Activated CD4-positive, alpha-beta T cell treated with anti-CD3 and anti-CD28 coated beads, Interleukin-2, amount 50 U/mL, for 16 hours (primary cell): ENCODE measurements around the gene SEC14L3.

Source experiments
- DNase-seq: peaks from one replicate; pipeline ENCODE4 v3.0.0-alpha.2; 2020

SEC14L3 gene

DNA sequence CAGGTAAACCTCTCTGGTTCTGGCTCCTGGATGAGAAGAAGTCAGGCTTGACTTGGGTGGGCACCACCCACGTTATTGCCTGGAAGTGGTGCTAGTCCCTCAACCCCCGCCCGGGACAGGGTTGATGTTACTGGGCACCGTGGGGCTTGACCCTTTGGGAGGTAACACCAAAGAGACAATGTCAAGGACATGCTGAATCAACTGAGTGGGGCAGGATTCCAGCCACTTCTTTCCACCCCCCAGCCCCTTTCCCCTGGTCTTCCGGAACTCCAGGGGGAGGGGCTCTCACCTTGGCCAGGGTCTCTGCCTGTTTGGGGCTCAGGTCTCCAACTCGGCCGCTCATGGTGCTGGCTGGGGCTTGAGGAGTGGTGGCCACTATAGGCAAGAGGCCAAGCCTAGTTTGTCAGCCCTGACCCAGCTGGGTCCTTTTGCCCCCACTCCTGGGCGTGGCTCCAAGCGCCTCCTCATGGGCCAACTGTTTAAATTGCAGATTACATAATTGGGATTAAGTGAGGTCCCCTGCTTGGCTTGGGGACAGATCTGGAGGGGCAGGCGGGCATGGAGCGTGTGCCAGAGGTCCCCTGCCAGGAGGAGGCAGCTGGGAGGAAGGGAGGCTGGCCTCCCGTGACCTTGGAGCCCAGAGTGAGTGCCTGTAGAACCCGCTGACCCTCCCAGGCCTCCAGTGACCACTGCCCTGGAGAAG is at the start of gene SEC14L3:
SEC14L3 (minus strand) TSS at position 402 of the 703 bp plus-strand sequence; CDS start at position 343, 59 bp downstream.
- DNase-seq: no peak

DNA sequence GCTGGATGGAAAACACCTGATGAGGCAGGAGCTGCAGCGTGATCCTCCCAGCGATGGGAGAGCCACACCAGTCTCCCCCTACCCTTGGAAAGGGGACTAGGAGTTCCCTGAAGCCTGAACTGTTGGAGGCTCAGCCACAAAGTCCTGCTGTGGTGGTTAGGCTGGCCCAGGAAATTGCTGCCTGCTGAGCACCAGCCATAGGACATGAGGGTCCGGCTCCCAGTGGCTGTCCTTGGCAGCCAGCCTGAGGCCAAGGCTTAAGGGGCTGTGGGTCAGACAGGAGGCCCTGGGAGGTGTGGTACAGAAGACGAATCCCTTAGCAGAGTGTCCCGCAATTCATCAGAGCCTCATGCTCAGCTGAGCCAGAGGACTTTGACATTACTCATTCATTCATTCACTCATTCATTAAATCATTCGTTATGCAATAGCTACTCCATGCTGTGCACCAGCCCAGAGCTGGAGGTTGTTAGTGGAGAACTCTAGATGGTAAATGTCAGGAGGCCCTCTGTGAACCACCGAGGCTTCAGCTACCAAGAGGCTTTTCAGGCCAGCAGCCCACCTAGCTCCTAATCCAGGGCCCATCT is 48.1 kb upstream of the SEC14L3 start:
- no peak for DNase-seq

DNA sequence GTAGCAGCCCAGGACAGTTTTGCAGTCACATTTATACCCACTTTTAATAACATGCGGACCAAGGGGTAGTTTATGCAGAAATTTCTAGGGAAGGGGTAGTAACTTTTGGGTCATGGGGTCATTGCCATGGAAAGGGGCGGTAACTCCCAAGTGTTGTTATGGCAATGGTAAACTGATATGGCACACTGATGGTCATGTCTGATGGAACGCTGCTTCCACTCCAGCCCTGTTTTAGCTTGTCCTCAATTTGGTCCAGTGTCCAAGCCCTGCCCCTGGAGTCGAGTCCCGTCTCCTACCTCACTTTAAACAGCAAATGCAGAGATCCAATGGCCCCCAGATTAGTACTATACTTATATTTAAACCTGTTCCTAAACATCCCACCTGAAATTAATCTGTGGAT is 44.9 kb upstream of the SEC14L3 start:
- no peak for DNase-seq

DNA sequence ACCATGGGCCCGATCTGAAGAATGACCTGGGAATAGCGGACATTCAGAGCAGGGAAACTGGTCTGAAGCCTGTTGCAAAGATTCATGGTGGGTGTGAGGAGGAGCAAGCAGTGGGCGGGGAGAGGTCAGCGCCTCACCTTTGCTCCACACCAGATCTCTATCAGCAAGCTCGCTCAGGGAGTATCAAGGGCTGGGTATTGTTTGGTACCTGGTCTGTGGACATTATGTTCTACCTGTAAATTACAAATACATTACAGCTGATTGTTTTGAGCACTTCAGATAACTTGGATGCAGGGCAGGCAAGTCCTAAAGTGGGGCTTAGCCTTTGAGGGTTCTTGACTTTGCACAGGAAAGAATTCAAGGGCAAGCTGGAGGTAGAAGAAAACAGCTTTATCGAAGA is 44.5 kb upstream of the SEC14L3 start:
- DNase-seq: no peak

DNA sequence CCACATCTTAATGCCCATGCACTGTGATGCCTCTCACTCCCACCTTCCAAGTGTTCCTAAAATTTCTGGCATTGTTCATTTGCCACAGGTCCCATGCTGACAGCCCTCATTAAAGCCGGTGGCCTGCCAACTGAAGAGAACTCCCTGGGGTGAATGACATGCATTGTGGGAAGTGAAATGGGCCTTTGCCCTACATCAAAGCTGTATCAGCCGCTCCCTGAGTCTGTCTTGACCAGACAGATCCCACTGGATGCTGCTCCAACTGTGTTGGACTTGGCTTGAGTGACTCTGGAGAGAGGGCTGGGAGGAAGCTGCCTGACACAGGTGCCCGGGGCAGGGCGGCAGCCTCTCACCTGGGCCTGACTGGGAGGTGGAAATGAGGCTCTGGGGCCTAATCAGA is 42.4 kb upstream of the SEC14L3 start:
- no peak for DNase-seq

DNA sequence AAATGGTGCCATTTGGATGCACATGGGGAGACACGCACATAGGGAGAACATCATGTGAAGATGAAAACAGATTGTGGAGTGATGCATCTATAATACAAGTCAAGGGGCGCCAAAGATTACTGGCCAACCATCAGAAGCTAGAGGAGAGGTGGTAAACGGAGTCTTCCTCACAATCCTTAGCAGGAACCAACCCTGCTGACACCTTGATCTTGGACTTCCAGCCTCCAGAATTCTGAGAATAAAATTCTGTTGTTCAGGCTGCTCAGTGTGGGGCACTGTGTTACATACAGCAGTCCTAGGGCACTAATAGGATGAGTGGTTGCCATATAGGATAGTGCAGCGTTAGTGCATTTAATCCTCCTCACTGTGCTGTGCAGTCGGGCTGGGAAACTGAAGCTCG is 41.6 kb upstream of the SEC14L3 start:
- DNase-seq: no peak

DNA sequence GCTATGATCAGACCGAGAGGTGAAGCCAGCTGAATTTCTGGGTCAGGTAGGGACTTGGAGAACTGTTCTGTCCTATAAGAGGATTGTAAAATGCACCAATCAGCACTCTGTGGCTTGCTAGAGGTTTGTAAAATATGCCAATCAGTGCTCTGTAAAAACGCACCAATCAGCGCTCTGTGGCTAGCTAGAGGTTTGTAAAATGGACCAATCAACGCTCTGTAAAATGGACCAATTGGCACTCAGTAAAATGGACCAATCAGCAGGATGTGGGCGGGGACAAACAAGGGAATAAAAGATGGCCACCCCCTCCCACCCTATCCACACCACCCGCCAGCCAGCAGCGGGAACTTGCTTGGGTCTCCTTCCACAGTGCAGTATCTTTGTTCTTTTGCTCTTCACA is 40.1 kb upstream of the SEC14L3 start:
- DNase-seq: no peak

DNA sequence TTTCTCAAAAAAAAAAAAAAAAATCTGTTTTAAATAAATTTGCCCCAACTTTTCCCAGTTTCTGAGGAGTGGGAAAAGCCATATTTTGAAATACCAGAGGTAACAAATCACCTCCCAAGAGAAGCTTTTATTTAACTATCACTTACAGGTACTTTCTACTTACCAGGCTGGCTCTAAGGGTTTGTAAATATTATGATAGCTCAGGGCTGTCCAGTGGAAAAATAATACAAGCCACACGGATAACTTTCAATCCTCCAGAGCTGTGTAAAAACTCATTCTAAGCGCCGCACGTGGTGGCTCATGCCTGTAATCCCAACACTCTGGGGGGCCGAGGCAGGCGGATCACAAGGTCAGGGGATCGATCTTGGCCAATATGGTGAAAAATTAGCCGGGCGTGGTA is 39.3 kb upstream of the SEC14L3 start:
- DNase-seq: no peak

DNA sequence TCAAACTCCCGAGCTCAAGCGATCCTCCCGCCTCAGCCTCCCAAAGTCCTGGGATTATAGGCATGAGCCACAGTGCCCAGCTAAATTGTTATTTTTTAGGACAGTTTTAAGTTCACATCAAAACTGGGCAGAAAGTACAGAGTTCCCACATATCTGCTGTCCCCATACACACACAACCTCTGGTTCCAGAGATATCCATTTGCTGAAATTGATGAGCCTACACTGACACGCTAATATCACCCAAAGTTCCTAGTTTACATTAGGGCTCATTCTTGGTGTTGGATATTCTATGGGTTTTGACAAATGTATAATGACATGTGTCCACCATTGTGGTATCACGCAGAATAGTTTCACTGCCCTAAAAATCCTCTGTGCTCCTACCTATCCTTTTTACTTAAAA is 36.4 kb upstream of the SEC14L3 start:
- DNase-seq: no peak

DNA sequence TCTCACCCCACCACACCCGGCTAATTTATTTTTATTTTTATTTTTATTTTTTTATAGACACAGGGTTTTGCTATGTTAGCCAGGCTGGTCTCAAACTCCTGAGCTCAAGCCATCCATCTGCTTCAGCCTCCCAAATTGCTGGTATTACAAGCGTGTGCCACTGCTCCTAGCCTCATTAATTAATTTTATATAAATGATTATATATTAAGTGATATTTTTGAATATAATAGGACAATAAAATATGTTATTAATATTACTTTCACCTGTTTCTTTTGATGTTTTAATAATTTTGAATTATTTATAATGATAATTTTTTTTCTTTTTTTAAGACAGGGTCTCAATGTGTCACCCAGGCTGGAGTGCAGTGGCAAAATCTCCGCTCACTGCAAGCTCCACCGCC is 35.9 kb upstream of the SEC14L3 start:
- DNase-seq: no peak

DNA sequence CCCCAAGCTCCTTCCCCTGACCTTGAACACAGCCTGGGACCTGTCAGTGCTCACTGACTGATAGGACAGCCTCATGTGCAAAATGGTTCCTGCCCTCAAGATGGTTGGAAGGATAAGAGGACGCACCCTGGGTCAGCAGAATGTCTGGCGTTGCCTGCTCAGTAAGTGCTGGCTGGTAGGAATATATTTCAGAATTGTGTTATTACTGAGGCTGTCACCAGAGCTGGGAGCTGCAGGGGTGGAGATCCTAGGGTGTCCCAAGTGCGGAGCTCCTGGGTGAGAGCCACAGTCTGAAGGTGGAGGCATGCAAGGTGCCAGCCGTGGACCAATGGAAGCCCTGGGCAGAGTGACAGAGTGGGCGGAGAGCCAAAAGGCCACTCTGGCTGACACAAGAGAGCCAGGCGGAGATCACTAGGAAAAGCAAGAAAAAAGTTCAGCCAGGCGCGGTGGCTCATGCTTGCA is 34.7 kb upstream of the SEC14L3 start:
- DNase-seq: no peak

DNA sequence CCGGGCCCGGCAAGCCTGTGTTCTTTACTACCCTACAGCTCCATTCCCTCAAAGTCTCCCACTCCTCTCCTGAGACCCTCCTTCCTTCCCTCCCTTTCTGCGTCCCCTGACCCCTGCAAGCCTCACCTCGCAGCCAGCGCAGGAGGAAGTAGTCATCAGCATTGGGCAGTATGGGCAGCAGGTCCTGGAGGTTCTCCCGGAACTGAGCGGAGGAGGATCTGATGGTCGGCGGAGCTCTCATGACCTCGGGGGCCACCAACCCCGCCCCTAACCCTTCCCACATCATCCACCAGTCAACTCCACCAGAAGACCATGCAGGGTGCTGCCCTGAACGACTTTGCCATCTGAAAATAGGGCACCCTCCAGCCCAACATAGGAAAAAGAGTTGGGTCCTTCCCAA is 31.7 kb upstream of the SEC14L3 start:
- DNase-seq: no peak

DNA sequence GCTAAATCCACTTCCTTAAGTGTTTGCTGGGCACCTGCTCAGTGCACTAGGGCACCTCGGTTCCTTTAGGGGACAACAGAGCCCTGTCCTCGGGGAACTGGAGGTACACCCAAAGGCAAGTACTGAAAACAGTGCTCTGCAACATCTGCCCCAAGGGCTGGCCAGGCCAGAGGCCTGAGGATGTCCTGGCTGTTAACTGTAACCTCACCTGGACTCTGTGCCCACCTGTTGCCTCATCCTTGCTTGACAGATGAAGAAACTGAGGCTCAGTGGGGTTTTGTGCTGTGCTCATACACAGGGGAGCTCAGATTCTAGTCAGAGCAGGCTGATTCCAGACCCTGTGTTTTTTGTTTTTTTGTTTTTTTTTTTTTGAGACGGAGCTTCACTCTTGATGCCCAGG is 31.1 kb upstream of the SEC14L3 start:
- DNase-seq: no peak

DNA sequence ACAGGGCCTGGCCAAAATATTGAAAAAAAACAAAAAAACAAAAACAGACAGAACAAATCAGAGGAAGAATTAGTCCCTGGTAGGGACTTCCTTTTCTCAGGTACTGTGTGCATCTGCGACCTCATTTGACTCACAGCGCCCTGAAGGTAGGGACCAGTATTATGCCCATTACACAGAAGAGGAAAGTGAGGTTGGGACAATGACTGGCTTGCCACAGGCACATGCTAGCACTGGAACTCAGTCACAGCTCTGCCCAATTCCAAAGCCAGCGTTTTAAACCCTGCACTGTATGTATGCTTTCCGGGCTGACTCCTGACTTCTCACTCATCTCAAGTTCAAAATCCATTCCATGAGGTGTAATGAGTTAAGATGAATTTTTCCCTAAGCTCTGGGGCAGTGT is 30.3 kb upstream of the SEC14L3 start:
- DNase-seq: no peak

DNA sequence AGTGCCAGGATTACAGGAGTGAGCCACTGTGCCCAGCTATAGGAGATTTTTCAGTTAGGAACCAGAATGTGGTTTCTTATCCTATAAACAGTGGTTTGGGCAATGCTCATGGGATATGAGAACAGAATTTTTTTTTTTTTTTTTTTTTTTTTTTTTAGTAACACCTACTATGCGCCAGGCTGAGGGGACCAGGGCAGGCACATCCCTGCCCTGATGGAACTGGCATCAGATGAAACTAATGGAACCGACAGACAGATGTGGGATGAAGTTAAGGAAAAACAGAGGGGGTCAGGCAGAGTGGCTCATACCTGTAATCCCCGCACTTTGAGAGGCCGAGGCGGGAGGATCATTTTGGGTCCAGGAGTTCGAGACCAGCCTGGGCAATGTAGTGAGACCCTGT is 28.8 kb upstream of the SEC14L3 start:
- no peak for DNase-seq

DNA sequence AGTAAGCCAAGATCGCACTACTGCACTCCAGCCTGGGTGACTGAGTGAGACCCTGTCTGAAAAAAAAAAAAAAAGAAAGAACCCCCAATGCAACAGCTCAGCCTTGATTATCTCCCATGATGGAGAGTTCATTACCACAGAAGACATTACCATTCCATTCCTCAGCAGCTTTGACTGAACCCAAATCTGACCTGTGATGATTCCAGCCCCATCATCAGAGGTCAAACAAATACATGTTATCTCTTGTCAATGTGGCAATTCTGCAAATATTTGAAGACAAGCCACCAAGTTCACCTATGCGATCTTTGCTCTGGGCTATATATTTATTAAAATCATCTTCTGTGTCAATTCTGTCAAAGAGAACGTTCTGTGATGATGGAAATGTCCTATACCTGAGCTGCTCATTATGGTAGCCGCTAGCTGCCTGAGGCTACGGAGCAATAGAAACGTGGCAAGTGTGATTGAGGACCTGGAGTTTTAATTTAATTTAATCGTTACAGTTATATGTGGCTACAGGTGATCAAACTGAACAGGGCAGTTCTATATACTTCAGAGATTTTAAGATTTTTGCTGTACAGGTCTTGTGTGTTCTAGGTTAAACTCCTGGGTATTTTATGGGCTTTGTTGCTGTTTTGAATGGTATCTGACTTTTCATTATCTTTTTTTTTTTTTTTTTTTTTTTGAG is 25.8 kb upstream of the SEC14L3 start:
- no peak for DNase-seq

DNA sequence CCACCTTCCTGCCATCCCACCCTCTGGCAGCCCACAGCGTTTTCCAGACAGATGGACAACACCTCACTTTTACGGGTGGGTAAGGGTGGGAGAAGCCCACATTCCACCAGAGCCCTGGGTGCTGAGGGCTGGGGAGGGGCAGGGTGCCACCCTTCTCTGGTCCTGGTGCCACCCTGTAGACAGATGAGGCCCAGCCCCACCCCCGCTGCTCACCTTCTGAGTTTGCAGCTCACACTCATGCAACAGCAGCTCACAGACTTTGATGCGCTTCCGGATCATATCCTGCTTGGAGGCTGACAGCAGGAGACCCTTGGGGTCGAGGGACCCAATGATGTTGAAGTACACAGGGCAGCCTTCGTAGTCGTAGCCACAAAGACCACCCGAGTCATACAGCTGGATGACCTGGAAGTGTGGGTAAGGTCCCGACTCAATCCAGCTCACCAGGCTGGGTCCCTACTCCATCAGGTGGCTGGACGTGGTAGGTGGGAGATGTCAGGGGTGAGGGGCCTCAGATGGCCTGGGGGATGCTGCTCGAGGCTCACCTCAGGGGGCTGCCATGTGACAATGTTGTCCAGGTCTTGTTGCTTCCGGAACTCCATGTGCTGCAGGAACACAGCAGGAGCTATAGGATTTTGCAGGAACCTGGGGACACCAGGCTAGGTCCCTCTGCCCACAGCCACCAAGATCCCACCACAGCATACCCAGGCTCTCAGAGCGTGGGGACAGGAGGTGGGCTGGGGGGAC is 23.4 kb upstream of the SEC14L3 start:
- no peak for DNase-seq

DNA sequence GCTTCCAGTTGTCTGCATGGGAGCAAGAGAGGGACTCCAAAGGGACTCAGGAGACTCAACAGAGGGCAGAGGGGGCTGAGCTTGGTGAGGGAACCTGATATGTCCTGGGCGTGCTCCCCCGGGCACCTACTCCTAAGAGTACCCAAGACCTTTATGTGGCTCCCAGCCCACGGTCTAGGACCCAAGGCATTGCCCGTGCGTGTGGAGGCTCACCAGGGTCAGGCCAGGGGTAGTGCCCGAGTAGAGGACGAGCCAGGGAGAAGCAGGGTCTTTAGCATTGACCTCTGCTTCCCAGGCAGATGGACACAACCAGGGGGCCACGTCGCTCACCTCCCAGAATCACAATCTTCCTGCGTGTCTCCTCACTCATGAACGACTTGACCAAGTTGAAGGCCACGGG is 20.3 kb upstream of the SEC14L3 start:
- DNase-seq: no peak

DNA sequence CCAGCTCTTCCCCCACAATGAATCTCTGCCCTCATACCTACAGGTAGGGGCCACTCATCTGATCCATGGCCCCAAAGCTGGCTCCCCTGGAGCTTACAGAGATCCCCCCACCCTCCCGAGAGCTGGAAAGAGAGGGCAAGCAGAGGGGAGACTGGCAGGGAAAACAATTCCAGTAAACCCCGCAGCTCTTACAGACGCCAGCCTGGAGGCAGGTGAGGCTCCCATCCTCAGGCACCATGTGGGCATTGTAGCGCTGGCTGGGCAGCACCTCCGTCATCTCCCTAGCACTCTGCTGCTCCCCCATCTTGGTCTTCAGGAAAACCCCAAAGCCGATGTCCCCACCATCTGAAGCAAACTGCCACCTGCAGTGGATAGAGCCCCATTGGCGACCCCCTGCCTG is 19.6 kb upstream of the SEC14L3 start:
- DNase-seq: no peak

DNA sequence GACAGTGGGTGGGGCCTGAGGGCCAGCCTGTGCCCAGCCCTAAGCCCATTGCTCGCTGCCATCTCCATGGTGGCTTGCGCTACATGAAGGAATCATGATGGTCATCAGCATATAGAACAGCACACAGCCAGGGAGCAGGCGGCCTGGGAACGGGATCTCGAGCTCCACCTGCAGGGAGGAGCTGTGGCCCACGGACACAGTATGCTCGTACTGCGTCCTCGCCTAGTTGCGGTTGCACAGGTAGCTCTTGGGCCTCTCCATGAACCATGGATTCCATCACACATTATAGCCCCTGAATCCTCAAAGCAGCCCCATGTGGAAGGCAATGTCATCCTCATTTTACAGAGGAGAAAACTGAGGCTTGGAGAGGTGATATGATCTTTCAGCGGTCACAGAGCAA is 18.6 kb upstream of the SEC14L3 start:
- DNase-seq: no peak

DNA sequence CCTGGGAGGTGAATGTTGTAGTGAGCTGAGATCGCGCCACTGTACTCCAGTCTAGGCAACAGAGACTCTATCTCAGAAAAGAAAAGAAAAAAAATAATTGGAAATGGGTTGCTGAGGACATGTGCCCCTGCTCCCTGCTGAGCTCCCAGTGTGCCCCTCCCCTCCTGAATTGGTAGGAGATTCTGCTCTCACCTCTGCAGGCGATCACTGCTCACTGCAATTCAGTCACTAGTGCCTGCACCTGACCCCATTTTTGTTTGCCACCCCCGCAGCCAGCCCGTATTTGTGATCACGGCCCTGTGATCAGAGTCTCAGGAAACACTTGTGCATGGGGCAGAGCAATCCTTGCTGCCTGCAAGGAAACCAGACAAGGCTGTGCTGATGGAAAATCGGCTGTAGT is 16.3 kb upstream of the SEC14L3 start:
- DNase-seq: no peak

DNA sequence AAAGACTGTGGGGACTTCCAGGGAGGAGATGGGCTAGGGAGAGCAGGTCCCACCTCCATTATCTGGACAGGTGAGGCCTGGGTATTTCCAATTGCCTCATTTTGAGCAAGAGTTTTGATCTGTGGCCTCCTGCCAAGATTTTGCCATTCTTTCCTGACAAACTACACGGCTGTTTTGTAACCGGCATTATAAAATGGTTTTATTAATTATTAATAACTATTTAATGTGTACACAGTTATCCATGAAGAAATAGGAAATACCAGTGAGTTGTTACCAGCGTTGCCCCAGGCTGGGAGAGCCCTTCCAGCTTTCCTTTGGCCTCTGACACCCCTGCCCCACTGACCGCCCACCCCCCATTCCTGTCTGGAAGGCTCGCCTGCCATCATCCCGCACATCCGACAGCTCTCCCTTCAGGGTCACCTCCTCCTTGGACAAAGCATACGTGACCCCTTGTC is 14.9 kb upstream of the SEC14L3 start:
- no peak for DNase-seq

DNA sequence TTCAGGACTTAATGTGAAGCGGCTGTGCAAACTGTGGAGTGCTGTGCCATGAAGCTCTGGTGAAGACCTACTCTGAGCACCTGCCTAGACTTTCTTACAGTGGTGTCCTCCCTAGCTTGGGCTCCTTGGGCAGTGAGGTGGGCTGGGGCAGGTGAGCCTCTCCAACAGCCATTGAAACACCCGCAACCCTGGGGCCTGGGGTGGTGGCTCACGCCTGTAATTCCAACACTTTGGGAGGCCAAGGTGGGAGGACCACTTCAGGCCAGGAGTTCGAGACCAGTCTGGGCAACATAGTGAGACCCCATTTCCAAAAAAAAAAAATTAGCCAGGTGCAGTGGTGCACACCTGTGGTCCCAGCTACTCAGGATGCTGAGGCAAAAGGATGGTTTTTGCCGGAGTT is 14.3 kb upstream of the SEC14L3 start:
- DNase-seq: no peak
